A549 treated with ZK216348 at 1 μM for 4 hours (cell line): Measurements from ENCODE around the gene SERPINB2. TPM values are rescaled to one million over a fixed set of nuclear protein-coding genes. Genes with fewer than 3 reads are reported as not detected.

Experiments used
- total RNA-seq: library from RNA; stranded (reverse); fragments of 200-300 nt; extraction: Qiagen RNA extraction; gene quantifications from 5 replicates; pipeline ENCODE4 v1.2.3, GENCODE V29; 2022; ENCODE audit warnings: low read depth

Gene SERPINB2, protein sequence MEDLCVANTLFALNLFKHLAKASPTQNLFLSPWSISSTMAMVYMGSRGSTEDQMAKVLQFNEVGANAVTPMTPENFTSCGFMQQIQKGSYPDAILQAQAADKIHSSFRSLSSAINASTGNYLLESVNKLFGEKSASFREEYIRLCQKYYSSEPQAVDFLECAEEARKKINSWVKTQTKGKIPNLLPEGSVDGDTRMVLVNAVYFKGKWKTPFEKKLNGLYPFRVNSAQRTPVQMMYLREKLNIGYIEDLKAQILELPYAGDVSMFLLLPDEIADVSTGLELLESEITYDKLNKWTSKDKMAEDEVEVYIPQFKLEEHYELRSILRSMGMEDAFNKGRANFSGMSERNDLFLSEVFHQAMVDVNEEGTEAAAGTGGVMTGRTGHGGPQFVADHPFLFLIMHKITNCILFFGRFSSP
- total RNA-seq, result 0.13 to 0.27 TPM in 2 of 5 replicates, not detected in the others

GRCh38 chr18:63887424-63887823 lies at the start of gene SERPINB2:
SERPINB2 (plus strand) TSS chr18:63887705; CDS start chr18:63891445, 3,740 bp downstream.

DNA sequence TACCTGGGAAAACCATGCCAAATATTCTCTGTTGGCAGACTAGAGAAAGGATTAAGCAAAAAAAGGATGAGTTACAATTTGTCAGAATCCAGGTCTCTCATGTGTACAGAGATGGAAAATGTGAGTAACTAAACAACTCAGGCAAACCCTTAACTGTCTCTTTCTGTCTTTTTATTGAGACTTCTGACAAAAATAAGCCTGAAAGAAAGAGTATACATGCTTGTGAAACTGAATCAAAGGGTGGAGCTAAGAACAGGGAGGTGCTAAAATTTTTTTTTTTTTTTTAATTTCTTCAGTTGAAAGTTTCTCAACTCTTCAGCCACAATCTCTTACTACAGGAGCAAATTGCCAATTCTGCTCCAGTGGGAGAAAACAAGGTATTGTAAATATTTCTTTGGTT lies 20.2 kb downstream of the SERPINB2 start, which contains the start of gene SERPINB10:
TSS of gene SERPINB10 (plus strand) at position 295 of the 400 bp plus-strand sequence. CDS start 7,553 bp downstream, outside the sequence.

DNA sequence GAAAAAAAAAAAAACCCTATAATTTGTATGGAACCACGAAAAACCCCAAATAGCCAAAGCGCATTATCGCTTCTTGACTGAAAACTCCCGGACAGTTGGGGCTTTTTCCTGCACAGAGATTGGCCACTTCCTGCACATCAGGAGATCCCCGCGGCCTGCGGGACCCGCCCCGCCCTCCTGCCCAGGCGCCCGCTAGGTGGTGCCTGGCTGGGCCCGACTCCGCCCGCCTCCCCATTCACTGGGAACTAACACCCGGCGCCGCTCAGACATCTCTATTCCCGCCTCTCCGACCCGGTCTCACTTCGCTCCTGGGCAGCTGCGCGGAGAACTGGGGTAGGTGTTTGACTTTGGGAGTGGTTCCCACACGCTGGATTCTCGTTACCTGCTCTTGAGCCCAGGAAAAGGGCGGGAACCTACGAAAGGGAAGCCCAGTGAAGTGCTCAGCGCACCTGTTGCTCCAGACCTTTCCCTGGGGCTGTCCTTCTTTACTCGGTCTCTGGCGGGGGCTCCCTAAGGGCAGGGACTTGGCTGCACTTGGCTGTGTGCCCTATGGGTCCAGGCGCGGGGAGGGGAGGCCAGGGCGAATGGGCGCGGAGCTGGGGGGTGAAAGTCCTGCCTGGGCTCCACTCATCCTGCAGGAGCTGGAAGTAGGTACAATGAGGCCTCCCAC lies 61.7 kb downstream of the SERPINB2 start, which contains the start of gene HMSD:
TSS of gene HMSD (plus strand) at position 234 of the 670 bp plus-strand sequence. CDS start 4,155 bp downstream, outside the sequence.

Other genes starting within 250 kb of the SERPINB2 start
- gene SERPINB4, start 243.4 kb upstream of the SERPINB2 start, total RNA-seq, result 0.17 to 0.25 TPM (median 0.18 TPM) in 3 of 5 replicates, not detected in the others
- gene SERPINB3, start 225.8 kb upstream of the SERPINB2 start, total RNA-seq, result 0.12 to 0.19 TPM (median 0.14 TPM) in 4 of 5 replicates, not detected in the other
- gene SERPINB11, start 184.7 kb upstream of the SERPINB2 start, total RNA-seq, result 0.13 TPM in 1 of 5 replicates, not detected in the others
- gene SERPINB7, start 112.3 kb upstream of the SERPINB2 start, total RNA-seq, result 1.4 to 2.9 TPM (median 2.5 TPM) in 5 replicates
- gene SERPINB10, start 20.3 kb downstream of the SERPINB2 start, total RNA-seq, result not detected in 5 replicates
- 0.28 to 4.2 TPM (median 0.61 TPM) in 4 of 5 replicates, not detected in the other for gene HMSD, start 61.6 kb downstream of the SERPINB2 start, total RNA-seq
- 7.4 to 10.5 TPM (median 10.3 TPM) in 5 replicates for gene SERPINB8, start 82.4 kb downstream of the SERPINB2 start, total RNA-seq